HG02798 (cell line): ENCODE results near the gene OTOP2.

Source experiments
- ATAC-seq: cut with Tn5 transposase; IDR thresholded peaks from one replicate; pipeline ENCODE4 v1.9.1; 2021; ENCODE audit warnings: mild to moderate bottlenecking; ENCODE audit not compliant: unreplicated experiment, poor library complexity

Gene OTOP2

DNA sequence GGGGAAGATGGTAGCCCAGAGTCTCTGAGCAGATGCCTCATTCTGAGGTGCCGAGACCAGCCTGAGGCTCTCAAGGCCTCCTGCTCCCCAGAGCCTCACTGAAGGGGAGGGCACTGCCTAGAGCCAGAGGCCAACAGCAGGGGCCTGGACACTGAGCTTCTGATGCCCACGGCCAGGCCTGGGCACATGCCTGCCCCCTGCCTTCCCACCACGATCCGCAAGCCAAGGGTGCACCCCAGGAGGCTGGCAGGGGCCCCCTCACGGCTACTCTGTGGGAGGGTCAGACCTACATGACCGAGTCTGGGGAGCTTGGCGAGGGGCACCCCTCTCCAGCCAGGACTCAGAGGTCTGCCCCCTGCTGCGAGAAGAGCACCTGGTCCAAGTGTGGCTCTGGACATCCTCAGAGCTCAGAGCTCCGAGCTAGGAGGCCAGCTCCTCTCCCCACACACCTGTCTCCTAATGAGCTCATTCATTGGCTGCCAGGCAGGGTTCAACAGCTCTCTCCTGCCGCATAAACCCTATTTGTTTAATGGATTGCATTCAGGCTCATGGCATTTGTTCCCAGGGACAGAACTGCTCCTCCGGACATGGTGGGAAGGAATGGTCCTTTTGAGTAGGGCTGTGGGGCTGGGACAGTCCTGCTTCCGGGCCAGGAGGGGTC is 25.5 kb downstream of the OTOP2 start:
- ATAC-seq: no peak

- ATAC-seq: no peak
Measured at GRCh38 chr17:74950207-74950606, 26.1 kb downstream of the OTOP2 start.

DNA sequence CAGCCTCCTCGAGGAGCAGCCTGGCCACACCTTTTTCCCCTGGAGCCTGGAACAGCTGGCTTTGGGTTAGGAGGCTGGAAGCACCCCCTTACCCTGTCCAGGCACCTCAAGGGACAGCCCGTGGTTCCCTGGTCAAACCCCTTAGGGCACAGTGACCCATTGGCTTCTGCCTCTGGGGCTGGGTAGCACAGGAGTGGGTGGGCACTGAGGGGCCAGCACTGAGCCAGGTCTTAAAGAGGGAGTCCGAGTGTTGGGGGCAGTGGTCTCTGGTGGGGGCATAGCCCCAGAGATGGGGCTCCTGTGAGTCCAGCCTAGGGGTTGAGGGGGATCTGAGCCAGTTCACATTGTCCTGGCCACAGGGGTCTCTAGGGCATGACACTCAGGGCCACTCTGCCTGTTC is 27.0 kb downstream of the OTOP2 start:
- ATAC-seq: no peak

GRCh38 chr17:74951680-74952421 is 27.8 kb downstream of the OTOP2 start:
- ATAC-seq: no peak

DNA sequence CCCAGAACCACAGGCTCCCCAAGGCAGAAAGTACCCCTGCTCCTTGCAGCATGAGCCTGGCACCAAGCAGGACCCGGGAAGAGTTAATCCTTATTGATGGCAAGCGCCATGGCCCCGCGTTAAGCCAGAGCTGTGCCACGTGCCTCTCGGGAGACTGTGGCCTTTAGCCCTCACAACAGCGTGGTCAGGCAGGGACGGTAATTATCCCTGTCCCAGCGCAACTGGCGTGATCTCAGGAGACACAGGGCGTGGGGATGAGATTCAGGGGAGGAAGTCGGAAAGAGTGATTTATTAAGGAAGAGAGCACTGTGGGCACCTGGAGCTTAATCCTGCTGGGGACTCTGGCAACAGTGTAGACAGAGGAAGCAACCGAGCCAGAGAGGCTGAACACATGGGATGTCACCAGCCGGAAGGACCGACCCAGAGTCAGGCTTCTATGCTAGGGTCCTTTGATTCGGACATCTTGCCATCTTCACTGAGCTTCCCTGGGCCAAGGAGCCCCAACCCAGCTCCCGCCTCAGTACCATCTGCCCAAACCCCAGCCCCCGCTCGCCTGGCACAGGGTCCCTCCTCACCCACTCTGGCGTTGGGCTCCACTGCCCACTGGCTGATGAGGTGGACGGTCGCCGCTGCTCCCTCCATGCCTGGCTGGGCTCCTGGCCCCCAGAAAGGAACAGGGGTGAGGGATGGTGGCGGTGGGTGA is 28.5 kb downstream of the OTOP2 start:
- no peak for ATAC-seq

GRCh38 chr17:74953134-74953687 is 29.1 kb downstream of the OTOP2 start:
- ATAC-seq: no peak

DNA sequence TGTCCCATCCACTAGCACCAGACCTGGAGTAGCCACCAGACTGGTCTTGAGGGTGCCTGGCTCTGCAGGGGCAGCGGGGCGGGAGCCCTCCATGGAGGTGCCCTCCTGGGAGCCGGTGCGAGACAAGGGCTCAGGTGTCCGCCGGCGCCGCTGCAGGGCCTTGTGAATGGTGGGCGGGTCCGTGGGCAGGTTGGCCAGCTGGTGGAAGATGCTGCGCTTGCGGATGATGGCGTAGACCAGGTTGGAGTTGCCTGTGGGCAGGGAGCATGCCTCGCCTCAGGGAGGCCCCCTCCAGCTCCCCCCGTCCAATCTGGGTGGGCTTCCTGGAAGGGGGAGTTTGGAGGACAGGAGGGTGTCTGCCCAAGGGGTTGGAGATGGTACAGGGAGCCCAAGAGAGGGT is 30.0 kb downstream of the OTOP2 start:
- ATAC-seq: no peak

- ATAC-seq: no peak
Measured at GRCh38 chr17:74954665-74955421, 30.8 kb downstream of the OTOP2 start.

GRCh38 chr17:74956093-74956492 is 32.0 kb downstream of the OTOP2 start:
- no peak for ATAC-seq

DNA sequence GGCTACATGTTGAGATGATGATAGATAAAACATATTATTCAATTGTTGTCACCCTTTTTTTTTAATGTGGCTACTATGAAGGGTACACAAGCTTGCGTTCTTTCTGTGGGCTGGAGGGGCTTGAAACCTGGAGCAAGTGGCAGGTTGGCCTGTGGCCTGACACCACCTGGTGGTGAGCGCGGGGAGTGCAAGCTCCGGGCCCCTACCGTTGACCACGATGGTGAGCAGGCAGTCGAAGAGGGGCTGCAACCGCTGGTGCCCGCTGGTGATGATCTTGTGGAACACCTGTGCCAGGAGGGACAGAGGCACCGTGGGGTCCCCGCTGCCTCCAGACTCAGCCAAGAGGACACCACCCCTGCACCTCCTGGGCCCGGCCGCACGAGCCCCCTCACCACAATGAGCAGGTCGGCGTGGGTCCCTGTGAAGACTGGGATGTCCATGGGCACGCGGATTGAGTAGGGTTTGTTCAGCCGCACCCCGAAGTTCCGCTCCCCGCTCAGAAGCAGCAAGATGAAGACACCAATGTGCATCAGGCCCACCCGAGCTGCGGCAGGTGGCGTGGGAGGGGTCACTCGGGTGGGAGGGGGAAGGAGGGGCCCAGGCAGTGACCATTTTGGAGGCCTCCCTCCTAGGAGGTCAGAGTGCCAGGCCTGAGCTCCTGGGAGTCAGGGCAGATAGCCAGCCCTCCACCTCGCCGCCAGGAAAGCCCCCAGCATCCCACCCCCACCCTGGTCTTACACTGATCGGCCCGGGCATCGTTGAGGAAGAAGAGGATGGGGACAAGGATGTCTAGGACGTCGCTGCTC is 34.1 kb downstream of the OTOP2 start:
- no peak for ATAC-seq

- no peak for ATAC-seq
Measured at GRCh38 chr17:74959826-74960515, 35.9 kb downstream of the OTOP2 start.

DNA sequence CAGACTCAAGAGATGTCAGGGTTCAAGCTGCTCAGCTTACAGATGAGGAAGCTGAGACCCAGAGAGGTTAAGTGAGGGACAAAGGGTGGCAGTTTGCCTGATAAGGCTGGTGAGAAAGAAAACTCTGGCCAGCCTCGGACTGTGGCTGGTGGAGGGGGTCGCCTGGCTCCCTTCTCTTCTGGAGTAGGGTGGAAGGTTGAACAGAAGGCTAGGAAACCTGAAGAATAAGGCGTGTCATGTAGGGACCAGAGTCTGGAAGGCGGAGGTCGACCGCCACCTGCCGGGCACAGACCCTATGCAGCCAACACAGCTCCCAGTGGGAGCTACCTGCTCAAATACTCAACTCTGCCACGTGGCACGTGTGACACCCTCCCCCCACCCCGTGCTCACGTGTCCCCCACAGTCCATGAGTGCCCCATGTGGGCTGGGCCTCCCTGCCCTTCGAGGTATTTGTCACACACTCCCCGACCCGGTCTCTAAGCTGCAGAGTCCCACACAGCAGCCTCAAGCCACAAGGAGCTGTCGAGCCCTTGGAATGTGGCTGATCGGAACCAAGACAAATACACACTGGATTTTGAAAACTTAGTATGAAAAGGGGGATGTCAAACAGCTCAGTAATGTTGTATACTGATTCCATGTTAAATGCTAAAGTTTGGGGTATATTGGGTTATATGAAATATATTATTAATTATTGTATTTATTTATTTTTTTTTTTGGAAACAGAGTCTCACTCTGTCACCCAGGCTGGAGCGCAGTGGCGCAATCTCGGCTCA is 36.7 kb downstream of the OTOP2 start:
- ATAC-seq: no peak

GRCh38 chr17:74961657-74962350 is 37.7 kb downstream of the OTOP2 start:
- ATAC-seq: peak; percentile 45

GRCh38 chr17:74962622-74963394 is 38.7 kb downstream of the OTOP2 start:
- ATAC-seq: no peak

- no peak for ATAC-seq
Measured at GRCh38 chr17:74963656-74964055, 39.6 kb downstream of the OTOP2 start.

GRCh38 chr17:74964246-74964761 is 40.2 kb downstream of the OTOP2 start:
- no peak for ATAC-seq
